GM21367 (cell line): ENCODE results near the gene ZNF44.

Experiments used
- ATAC-seq: cut with Tn5 transposase; IDR thresholded peaks from one replicate; pipeline ENCODE4 v1.9.1; 2021; ENCODE audit not compliant: unreplicated experiment

ZNF44 gene

DNA sequence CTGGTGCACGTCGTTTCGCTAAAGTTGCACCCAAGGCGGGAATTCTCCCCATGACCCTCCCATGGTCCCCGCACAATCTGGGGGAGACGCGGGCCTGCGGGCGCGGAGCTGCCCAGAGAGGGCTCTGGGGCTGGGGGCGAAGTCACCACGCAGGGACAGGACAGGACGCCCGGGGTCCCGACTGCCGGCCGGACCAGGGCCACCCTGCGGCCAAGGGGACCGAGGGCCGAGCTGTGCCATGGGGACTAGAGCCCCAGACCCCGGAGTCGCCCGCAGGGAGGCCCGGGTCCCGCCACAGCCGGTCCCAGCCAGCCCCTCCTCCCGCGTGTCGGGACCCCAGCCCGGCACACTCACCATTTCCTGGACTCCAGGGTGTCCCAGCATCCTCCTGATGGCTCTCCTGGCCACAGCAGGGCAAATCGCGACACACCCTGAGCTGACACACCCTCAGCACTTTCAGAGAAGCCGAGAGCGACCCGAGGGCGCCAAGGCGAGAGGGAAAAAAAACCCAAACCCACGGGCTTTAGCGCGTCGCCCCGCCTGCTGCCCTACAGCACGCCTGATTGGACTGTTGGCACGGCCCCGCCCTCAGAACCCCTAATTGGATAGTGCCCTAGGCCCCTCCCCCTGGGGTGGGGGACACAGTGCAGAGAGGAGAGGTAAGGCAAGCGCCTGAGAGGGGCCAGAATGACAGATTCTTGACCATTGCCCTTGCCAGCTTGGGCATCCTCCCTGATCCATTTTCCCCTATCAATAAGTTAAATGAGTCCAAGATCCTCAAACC, 28.6 kb downstream of the ZNF44 start:
- ATAC-seq, result no peak

- no peak for ATAC-seq
These were observed 33.1 kb downstream of the ZNF44 start for GRCh38 chr19:12261554-12261953.

DNA sequence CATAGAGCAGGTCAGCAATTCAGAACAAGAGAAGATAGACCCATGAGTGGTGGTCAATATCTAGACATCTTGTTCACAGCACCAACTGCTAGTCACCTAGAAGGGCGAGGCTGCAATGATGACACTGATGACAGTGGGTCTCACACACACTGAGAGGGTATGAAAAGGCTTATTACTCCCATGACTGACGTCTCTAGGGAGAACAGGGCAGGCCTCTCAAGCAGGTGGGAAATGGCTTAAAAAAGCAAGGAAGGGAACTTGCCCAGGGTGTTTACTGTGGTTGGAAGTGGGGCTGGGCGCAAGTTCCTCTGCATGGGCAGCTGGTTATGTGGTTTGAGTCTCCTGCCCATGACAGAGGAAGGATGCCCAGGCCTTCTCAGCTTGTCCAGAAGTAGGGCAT, 33.8 kb downstream of the ZNF44 start:
- ATAC-seq, result no peak

DNA sequence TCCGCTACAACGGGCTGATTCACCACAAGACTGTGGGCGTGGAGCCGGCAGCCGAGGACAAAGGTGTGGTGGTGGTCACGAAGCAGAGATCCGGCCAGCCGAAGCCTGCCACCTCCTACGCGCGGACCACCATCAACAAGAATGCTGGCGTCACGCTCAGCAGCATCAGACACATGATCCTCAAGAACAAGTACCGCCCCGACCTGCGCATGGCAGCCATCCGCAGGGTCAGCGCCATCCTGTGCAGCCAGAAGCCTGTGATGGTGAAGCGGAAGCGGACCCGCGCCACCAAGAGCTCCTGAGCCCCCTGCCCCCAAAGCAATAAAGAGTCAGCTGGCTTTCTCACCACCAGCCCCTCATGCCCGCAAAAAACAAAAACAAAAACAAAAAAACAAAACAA, 34.4 kb downstream of the ZNF44 start:
- no peak for ATAC-seq

DNA sequence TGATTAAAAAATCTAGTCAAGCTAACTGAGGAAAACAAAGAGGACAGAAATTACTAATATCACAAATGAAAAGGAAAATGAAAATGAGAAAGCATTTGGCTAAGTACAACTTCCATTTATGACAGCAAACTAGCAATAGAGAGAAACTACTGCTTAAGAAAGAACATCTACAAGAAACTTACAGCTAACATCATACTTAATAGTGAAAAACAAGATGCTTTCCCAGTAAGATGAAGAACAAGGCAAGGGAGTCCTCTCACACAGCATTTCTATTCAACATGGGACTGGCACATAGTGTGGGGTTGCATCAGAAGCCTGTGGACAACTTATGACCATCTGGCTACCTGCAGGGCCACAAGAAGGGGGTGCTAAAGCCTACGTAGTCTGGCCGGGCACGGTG, 39.3 kb downstream of the ZNF44 start:
- no peak for ATAC-seq

- no peak for ATAC-seq
These were observed 47.0 kb downstream of the ZNF44 start for GRCh38 chr19:12247644-12248222.

DNA sequence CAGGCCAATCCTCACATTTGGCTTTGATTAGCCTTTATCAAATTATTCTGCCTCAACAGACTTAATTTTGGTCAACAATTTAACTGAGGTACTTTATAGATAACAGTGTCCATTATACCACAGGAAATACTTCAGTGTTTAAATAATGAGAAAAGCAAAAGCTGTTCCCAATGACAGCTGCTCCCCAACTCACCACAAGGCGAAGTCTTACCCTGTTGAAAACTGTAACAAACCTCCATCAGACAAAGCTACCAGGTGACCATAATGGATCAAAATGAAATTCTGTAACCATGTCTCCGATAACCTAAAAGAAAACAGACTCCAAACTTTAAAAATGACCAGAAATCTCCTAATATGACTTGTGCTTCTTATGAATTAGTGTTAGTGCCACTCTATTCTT, 50.3 kb downstream of the ZNF44 start:
- ATAC-seq, result no peak

GRCh38 chr19:12237143-12237839, 57.4 kb downstream of the ZNF44 start:
- ATAC-seq, result no peak

GRCh38 chr19:12232961-12233360, 61.7 kb downstream of the ZNF44 start:
- ATAC-seq, result no peak

DNA sequence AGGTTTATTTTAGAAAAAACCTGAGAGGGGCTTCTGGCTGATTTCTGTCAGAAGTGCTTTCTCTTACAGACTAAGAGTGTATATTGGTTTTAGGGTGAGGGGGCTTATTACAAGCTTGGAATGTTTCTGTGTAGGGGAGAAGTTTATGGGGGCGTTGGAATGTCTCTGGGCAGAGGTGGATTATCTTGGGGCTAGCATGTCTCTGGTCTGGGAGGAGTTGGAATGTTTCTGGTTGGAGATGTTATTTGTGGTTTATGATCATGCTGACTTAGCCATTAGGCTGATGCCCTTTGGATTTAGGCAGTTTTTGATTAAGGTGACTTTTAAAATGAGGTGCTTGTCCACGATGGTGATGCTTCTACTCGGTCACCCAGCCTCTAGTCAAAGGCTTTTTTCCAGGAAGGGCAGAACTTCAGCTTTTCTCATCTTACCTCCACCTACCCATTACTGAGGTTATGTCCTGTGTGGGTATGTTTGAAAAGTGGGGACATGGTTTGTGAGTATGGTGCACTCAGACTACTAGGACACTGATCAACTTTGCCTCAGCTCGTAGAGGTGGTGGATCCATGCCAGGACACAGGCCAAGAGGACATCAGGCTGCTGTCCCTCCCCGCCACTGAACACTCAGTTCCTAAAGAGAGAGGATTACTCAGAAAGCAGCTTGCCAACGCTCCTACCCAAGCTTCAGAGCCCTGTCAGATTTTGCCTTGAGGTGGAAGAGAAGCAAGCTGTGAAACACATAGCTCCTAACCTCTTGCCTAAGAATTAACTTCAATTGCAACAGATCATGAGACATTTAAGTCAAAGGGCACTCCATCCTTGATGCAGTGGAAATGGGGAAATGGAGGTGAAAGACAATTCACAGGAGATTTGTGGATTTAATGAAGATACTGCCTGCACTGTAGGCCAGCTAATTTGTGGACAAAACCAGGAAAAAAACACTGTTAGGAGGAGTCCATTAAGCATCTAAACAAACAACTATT, 63.6 kb downstream of the ZNF44 start:
- no peak for ATAC-seq

GRCh38 chr19:12229990-12230389, 64.7 kb downstream of the ZNF44 start:
- no peak for ATAC-seq

DNA sequence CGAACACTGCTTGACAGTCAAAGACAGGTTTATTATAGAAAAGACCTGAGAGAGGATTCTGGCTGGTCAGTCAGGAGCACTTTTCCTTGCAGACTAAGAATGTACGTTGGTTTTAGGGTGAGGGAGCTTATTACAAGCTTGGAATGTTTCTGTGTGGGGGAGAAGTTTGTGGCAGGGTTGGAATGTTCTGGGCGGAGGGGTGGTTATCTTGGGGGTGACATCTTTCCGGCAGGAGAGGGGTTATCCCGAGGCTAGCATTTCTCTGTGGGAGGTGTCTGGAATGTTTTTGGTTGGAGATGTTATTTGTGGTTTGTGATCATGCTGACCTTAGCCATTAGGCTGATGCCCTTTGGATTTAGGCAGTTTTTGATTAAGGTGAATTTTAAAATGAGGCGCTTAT, 70.0 kb downstream of the ZNF44 start:
- ATAC-seq, result no peak

DNA sequence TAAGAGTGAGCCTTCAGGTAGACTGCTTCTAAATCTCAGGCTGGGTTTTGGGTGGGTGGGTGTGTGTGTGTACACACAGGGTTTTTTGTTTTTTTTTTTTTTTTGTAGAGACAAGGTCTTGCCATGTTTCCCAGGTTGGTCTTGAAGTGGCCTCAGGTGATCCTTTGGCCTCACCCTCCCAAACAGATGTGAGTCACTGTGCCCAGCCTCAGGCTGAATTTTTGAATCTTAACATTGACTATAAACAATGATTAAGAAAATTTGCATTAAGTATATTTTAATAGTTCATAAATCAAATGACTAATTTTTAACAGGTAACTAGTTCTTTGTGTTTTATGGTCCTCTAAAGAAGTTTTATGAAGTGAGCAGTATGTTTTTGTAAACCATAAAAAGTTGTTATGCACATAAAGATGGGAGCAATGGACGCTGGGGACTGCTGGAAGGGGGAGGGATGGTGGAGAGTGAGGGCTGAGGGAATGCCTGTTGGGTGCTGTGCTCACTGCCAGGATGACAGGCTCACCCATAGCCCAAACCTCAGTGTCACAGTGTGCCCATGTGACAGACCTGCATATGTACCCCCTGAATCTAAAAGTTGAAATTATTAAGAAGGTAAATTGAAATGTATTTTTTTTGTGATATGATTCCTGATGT, 71.6 kb downstream of the ZNF44 start:
- ATAC-seq, result no peak
